ENCODE measurements around the gene PARD3. TPM values are rescaled to one million over a fixed set of nuclear protein-coding genes. Genes with fewer than 3 reads are reported as not detected.
"Not testable (repeated sequence)": the region's sequence is repeated elsewhere in the genome, so short reads cannot be mapped to it uniquely, and the experiment has no call there.

PARD3 gene
- total and polyA plus RNA-seq, 2 experiments from 2014 or later = 47.2 to 59.7 TPM

DNA sequence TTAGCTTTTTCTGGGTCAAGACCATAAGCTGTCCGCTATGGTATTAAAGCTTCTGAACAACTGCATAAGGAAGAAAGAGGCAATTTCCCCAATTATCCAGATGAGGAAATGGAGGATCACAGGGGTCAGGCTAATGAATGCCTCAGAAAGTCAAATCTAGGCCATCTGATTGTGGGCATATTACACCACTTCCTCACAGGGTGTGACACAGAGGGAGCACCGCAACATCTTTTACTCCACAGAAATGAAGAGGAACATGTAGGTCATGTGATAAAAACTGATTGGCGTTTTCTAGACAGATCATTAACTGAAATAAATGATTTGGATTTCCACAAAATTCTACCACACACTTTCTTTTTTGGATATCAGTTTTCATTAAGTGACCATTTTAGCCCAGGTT lies 384.4 kb downstream of the PARD3 start:
- Histone ChIP-seq H4K20me1 (ENCODE audit: insufficient read depth, poor library complexity, severe bottlenecking) (no peaks in the 10 kb centered on the region), H3K27me3 (no peaks in the 10 kb centered on the region), H3K4me3 (no peak overlapping the region), H3K4me2 (no peak overlapping the region), H3K9me3 (ENCODE audit: low read depth) (no peaks in the 10 kb centered on the region), H3K36me3 (replicated peaks; ENCODE audit: insufficient read depth, low read depth) (no peaks in the 10 kb centered on the region), H3K4me1 (ENCODE audit: insufficient read depth) (peaks cover 11% of the 10 kb centered on the region), H2AFZ (no peak overlapping the region), H3K79me2 (peaks cover 14% of the 10 kb centered on the region), H3K9me2 (replicated peaks; ENCODE audit: insufficient read depth) (no peaks in the 10 kb centered on the region), H3K27ac (no peak overlapping the region)
- WGBS (ENCODE audit: low lambda C conversion rate, missing lambda C conversion rate) = 91% methylated on average over 3 of the region's 3 CpGs
- TF ChIP-seq EZH2phosphoT487 (IDR thresholded peaks at IDR 0.05; ENCODE audit: low read depth, severe bottlenecking, unreplicated experiment) (no peak), EZH2 (IDR thresholded peaks at IDR 0.05; ENCODE audit: borderline replicate concordance) (no peak)
- TF ChIP-seq, protein P1, sequence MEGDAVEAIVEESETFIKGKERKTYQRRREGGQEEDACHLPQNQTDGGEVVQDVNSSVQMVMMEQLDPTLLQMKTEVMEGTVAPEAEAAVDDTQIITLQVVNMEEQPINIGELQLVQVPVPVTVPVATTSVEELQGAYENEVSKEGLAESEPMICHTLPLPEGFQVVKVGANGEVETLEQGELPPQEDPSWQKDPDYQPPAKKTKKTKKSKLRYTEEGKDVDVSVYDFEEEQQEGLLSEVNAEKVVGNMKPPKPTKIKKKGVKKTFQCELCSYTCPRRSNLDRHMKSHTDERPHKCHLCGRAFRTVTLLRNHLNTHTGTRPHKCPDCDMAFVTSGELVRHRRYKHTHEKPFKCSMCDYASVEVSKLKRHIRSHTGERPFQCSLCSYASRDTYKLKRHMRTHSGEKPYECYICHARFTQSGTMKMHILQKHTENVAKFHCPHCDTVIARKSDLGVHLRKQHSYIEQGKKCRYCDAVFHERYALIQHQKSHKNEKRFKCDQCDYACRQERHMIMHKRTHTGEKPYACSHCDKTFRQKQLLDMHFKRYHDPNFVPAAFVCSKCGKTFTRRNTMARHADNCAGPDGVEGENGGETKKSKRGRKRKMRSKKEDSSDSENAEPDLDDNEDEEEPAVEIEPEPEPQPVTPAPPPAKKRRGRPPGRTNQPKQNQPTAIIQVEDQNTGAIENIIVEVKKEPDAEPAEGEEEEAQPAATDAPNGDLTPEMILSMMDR (IDR thresholded peaks at IDR 0.05; ENCODE audit: poor library complexity) = no peak
- DNase-seq (ENCODE audit: low spot score) = no peak

GRCh38 chr10:34428501-34428900 lies 386.6 kb downstream of the PARD3 start:
- Histone ChIP-seq H3K36me3 (replicated peaks; ENCODE audit: insufficient read depth, low read depth) (no peaks in the 10 kb centered on the region), H3K79me2 (peaks cover 21% of the 10 kb centered on the region), H2AFZ (no peak overlapping the region), H3K4me2 (no peak overlapping the region), H3K9me2 (replicated peaks; ENCODE audit: insufficient read depth) (no peaks in the 10 kb centered on the region), H3K27me3 (no peaks in the 10 kb centered on the region), H3K9me3 (ENCODE audit: low read depth) (no peaks in the 10 kb centered on the region), H3K4me3 (no peak overlapping the region), H3K27ac (peak overlapping the region; percentile 91), H4K20me1 (ENCODE audit: insufficient read depth, poor library complexity, severe bottlenecking) (no peaks in the 10 kb centered on the region), H3K4me1 (ENCODE audit: insufficient read depth) (peaks cover 1% of the 10 kb centered on the region)
- TF ChIP-seq EZH2 (IDR thresholded peaks at IDR 0.05; ENCODE audit: borderline replicate concordance) (no peak), EZH2phosphoT487 (IDR thresholded peaks at IDR 0.05; ENCODE audit: low read depth, severe bottlenecking, unreplicated experiment) (no peak)
- TF ChIP-seq, protein P1 (IDR thresholded peaks at IDR 0.05; ENCODE audit: poor library complexity) = no peak
- no peak for DNase-seq (ENCODE audit: low spot score)
- 29% methylated on average over 3 of the region's 3 CpGs for WGBS (ENCODE audit: low lambda C conversion rate, missing lambda C conversion rate)

- no peaks in the 10 kb centered on the region for H4K20me1 ChIP-seq (ENCODE audit: insufficient read depth, poor library complexity, severe bottlenecking)
- H3K4me1 ChIP-seq (ENCODE audit: insufficient read depth) = no peaks in the 10 kb centered on the region
- TF ChIP-seq EZH2 (IDR thresholded peaks at IDR 0.05; ENCODE audit: borderline replicate concordance) = no peak
- no peak for TF ChIP-seq EZH2phosphoT487 (IDR thresholded peaks at IDR 0.05; ENCODE audit: low read depth, severe bottlenecking, unreplicated experiment)
- TF ChIP-seq, protein P1 (IDR thresholded peaks at IDR 0.05; ENCODE audit: poor library complexity) = no peak
- H3K4me3 ChIP-seq = no peak overlapping the region
- peak overlapping the region; percentile 65 for H3K4me2 ChIP-seq
- 77% methylated on average over 3 of the region's 3 CpGs for WGBS (ENCODE audit: low lambda C conversion rate, missing lambda C conversion rate)
- H3K9me2 ChIP-seq (replicated peaks; ENCODE audit: insufficient read depth) = no peaks in the 10 kb centered on the region
- H3K27ac ChIP-seq = peak overlapping the region; percentile 91
- H3K79me2 ChIP-seq = peaks cover 24% of the 10 kb centered on the region
- no peaks in the 10 kb centered on the region for H3K9me3 ChIP-seq (ENCODE audit: low read depth)
- H3K27me3 ChIP-seq = no peaks in the 10 kb centered on the region
- DNase-seq (ENCODE audit: low spot score) = no peak
- no peak overlapping the region for H2AFZ ChIP-seq
- H3K36me3 ChIP-seq (replicated peaks; ENCODE audit: insufficient read depth, low read depth) = no peaks in the 10 kb centered on the region
Observed at GRCh38 chr10:34427911-34428216, 387.2 kb downstream of the PARD3 start.

- peak overlapping the region; percentile 65 for H3K4me2 ChIP-seq
- H3K27ac ChIP-seq = peak overlapping the region; percentile 91
- 38% methylated on average over 20 of the region's 20 CpGs for WGBS (ENCODE audit: low lambda C conversion rate, missing lambda C conversion rate)
- peaks cover 24% of the 10 kb centered on the region for H3K79me2 ChIP-seq
- not testable (repeated sequence) for H3K4me1 ChIP-seq (ENCODE audit: insufficient read depth); H3K4me3 ChIP-seq; H3K9me2 ChIP-seq (replicated peaks; ENCODE audit: insufficient read depth); H3K9me3 ChIP-seq (ENCODE audit: low read depth); H4K20me1 ChIP-seq (ENCODE audit: insufficient read depth, poor library complexity, severe bottlenecking); H3K36me3 ChIP-seq (replicated peaks; ENCODE audit: insufficient read depth, low read depth); H3K27me3 ChIP-seq; H2AFZ ChIP-seq
- DNase-seq (ENCODE audit: low spot score) = peak; percentile 77
Observed at GRCh38 chr10:34427158-34427910, 387.8 kb downstream of the PARD3 start.

DNA sequence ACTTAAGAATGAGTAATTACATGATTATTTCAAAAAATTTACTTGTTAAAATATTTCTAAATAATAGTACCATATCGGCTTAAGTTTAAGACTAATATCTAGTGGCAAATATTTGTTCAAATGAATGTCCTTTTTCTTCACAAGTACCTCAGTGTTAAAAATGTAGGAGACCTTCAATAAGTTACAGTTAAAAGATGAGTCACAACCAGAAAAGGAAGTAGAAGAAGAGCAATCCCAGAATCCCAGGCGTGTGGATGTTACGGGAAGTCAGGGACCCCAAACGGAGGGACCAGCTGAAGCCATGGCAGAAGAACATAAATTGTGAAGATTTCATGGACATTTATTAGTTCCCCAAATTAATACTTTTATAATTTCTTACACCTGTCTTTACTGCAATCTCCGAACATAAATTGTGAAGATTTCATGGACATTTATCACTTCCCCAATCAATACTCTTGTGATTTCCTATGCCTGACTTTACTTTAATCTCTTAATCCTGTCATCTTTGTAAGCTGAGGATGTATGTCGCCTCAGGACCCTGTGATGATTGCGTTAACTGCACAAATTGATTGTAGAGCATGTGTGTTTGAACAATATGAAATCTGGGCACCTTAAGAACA lies 388.4 kb downstream of the PARD3 start:
- not testable (repeated sequence) for H4K20me1 ChIP-seq (ENCODE audit: insufficient read depth, poor library complexity, severe bottlenecking); H3K4me1 ChIP-seq (ENCODE audit: insufficient read depth); H3K9me2 ChIP-seq (replicated peaks; ENCODE audit: insufficient read depth); H2AFZ ChIP-seq; H3K9me3 ChIP-seq (ENCODE audit: low read depth); H3K4me3 ChIP-seq; H3K27me3 ChIP-seq; H3K36me3 ChIP-seq (replicated peaks; ENCODE audit: insufficient read depth, low read depth)
- H3K79me2 ChIP-seq = peaks cover 24% of the 10 kb centered on the region
- DNase-seq (ENCODE audit: low spot score) = peak; percentile 27
- peak overlapping the region; percentile 54 for H3K4me2 ChIP-seq
- peak overlapping the region; percentile 91 for H3K27ac ChIP-seq
- 54% methylated on average over 7 of the region's 7 CpGs for WGBS (ENCODE audit: low lambda C conversion rate, missing lambda C conversion rate)
